ENCODE data around the gene MAML1.

Gene MAML1

GRCh38 chr5:179794575-179794974 lies 62.0 kb downstream of the MAML1 start:
- DNase-seq: no peak

- no peak for DNase-seq
These were observed 62.6 kb downstream of the MAML1 start for GRCh38 chr5:179795049-179795862.

- DNase-seq: peak; percentile 54
These were observed 63.5 kb downstream of the MAML1 start for GRCh38 chr5:179795863-179796833.

- no peak for DNase-seq
These were observed 64.4 kb downstream of the MAML1 start for GRCh38 chr5:179796877-179797608.

GRCh38 chr5:179797741-179798140 lies 65.1 kb downstream of the MAML1 start:
- no peak for DNase-seq

GRCh38 chr5:179798144-179798770 lies 65.6 kb downstream of the MAML1 start:
- DNase-seq: no peak

- no peak for DNase-seq
These were observed 66.4 kb downstream of the MAML1 start for GRCh38 chr5:179798771-179799643.

DNA sequence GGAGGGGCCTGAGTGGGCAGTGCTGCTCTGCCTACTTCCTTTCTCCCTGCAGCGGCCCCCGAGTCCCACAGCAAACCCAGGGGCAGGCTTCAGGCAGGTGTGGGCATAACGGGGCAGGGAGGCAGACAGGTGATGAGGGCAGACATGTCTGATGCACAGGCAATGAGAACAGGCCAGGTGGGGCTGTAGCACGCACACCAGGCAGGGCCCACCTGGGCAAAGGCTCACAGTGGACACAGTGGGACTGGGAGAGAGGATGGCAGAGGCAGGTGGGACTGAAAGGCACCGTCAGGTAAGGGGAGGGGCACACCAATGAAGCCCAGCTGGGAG lies 67.0 kb downstream of the MAML1 start:
- DNase-seq: no peak

DNA sequence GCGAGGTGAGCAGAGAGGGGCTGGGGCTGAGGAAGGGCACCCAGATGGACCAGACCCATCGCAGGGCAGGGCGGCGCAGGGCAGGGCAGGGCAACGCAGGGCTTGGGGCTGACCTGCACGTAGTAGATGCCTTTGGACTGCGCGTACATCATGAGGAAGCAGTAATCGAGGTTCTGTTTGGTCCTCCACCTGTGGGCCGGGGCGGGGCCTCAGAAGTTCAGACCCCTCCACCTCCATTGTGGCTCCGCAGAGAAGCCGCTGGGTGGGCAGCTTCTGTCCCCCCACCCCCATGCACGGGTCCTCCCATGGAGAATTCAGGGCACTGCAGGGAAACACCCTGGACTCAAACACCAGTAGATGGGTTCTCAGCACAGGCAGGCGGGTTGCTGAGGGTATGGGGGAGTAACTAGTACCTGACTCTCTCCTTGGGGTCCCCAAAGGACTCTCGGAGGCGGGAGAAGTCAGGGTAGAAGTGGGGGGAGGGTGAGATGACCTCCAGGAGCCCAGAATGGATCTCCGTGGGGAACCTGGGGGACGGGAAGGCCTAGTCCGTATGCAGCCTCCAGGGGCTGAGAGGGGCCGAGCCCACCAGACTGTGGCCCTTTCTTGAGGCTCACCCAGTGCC lies 67.6 kb downstream of the MAML1 start:
- no peak for DNase-seq

- DNase-seq: no peak
These were observed 68.1 kb downstream of the MAML1 start for GRCh38 chr5:179800696-179801201.

- peak; percentile 83 for DNase-seq
These were observed 68.9 kb downstream of the MAML1 start for GRCh38 chr5:179801304-179802206.

- no peak for DNase-seq
These were observed 69.7 kb downstream of the MAML1 start for GRCh38 chr5:179802207-179802883.

GRCh38 chr5:179802950-179803562 lies 70.4 kb downstream of the MAML1 start:
- DNase-seq: no peak

DNA sequence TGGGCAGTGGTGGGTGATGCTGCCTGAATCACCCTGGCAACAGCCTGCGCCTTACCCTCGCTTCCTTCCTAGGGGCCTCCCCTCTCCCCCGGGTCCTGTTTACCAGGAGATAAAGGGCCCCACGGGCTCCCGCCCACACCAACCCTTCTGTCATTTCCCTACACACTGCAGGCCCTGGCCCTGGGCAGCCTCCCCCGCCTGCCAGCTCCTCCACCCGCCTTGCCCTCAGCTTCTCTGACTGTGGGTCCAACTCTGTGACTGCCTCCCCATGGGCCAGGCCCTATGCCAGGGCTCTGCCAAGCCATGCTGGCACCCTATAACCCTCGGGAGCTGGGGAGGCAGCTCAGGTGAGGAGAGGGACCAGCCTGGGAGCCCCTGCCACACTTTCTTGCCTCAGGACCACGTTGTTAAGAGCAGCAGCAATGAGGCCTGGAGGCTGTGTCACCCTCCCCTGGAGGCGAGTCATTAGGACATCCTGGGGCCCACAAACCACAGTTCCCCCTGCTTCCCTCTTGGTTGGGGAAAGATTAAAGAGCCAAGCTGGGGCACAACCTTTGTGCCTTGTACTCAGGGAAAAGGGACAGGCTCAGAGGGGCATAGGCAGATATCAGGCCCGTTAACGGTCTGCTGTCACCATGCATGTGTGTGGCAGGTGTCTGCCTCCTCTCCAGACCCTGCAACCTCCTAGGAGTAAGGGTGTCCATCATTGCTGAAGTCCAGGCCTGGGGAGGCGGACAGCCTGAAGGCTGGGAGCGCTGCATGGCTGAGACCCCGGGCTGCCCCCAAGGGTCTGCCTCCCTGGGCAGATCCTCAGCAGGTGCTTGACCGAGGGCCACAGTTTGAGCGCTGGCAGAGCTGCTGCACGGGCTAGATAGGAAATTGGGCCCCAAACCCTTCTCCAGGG lies 71.3 kb downstream of the MAML1 start:
- DNase-seq: peak; percentile 68

- no peak for DNase-seq
These were observed 71.9 kb downstream of the MAML1 start for GRCh38 chr5:179804555-179804947.

GRCh38 chr5:179805070-179805528 lies 72.5 kb downstream of the MAML1 start:
- no peak for DNase-seq

DNA sequence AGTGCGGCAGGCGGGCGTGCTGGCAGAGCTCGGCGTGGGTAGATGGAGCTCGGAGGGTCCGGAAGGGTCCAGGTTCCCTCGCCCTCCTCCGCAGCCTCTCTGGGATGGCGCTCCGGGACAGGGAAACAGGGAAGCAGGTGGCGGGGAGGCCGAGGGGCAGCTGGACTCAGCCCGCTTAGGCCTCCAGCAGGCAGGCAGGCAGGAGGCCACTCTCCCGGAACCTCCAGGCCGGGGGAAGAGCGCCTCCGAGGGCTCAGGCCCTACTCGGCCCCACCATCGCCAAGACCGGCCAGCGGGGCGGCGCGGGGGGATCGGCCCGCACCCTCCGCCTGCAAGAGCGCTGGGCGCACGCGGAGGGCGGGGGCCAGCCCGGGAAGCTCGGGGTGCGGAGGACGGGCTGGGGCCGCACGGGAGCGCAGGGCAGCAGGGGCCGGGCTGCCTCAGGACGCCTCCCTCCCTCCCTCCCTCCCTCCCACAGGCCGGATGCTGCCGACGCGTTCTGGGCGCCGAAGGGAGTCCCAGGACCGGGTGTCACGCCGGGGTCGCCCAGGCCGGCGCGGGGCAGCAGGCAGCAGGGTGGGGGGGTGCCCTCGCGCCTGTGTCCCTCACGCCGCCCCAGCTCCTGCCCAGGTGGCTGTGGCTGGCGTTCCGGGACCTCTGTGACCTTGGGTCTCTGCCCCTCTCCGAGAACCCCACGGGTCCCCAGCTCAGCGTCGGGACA lies 73.1 kb downstream of the MAML1 start:
- no peak for DNase-seq

Measured in stimulated activated CD4-positive, alpha-beta T cell treated with anti-CD3 and anti-CD28 coated beads, Interleukin-1b, Interleukin-23, amount 100 ng/mL, for 48 hours (primary cell).